ENCODE data around the gene PACSIN1.

PACSIN1 gene

GRCh38 chr6:34556493-34556892 lies 90.6 kb downstream of the PACSIN1 start:
- ATAC-seq (replicated peaks) (no peak), DNase-seq (no peak)
- Mint-ChIP-seq H3K4me3 (no peak overlapping the region), H3K4me1 (ENCODE audit: low read depth in 2 of 2) (peaks cover 4 to 6% of the 10 kb centered on the region in 2 donors), H3K36me3 (ENCODE audit: insufficient read depth) (peaks cover 7% of the 10 kb centered on the region), H3K27me3 (peaks cover 0 to 22% of the 10 kb centered on the region in 2 donors), H3K9me3 (no peaks in the 10 kb centered on the region), H3K27ac (no peak overlapping the region)

GRCh38 chr6:34557228-34557627 lies 91.4 kb downstream of the PACSIN1 start:
- no peak for DNase-seq
- H3K27me3 Mint-ChIP-seq = peaks cover 0 to 15% of the 10 kb centered on the region in 2 donors
- peaks cover 8% of the 10 kb centered on the region for H3K36me3 Mint-ChIP-seq (ENCODE audit: insufficient read depth)
- H3K4me3 Mint-ChIP-seq = no peak overlapping the region
- no peak overlapping the region for H3K27ac Mint-ChIP-seq
- peaks cover 3 to 4% of the 10 kb centered on the region in 2 donors for H3K4me1 Mint-ChIP-seq (ENCODE audit: low read depth in 2 of 2)
- no peaks in the 10 kb centered on the region for H3K9me3 Mint-ChIP-seq
- ATAC-seq (replicated peaks) = no peak

- Mint-ChIP-seq H3K27ac (no peak overlapping the region), H3K36me3 (ENCODE audit: insufficient read depth) (peaks cover 6% of the 10 kb centered on the region), H3K4me1 (ENCODE audit: low read depth in 2 of 2) (peaks cover 3 to 4% of the 10 kb centered on the region in 2 donors), H3K9me3 (no peaks in the 10 kb centered on the region), H3K4me3 (no peak overlapping the region), H3K27me3 (peaks cover 1 to 14% of the 10 kb centered on the region in 2 donors)
- no peak for DNase-seq
- no peak for ATAC-seq (replicated peaks)
Observed at GRCh38 chr6:34558172-34558714, 92.4 kb downstream of the PACSIN1 start.

GRCh38 chr6:34559651-34560365 lies 93.9 kb downstream of the PACSIN1 start:
- Mint-ChIP-seq H3K9me3 (no peaks in the 10 kb centered on the region), H3K36me3 (ENCODE audit: insufficient read depth) (peaks cover 6% of the 10 kb centered on the region), H3K27me3 (peaks cover 5 to 22% of the 10 kb centered on the region in 2 donors), H3K4me1 (ENCODE audit: low read depth in 2 of 2) (no peaks in the 10 kb centered on the region), H3K4me3 (no peak overlapping the region), H3K27ac (peak overlapping the region in 1 of 2 donors; percentile 22)
- DNase-seq = no peak
- ATAC-seq (replicated peaks) = no peak

- no peak for DNase-seq
- Mint-ChIP-seq H3K4me3 (no peak overlapping the region), H3K4me1 (ENCODE audit: low read depth in 2 of 2) (no peaks in the 10 kb centered on the region), H3K9me3 (no peaks in the 10 kb centered on the region), H3K27me3 (peaks cover 6 to 24% of the 10 kb centered on the region in 2 donors), H3K36me3 (ENCODE audit: insufficient read depth) (peaks cover 6% of the 10 kb centered on the region), H3K27ac (no peak overlapping the region)
- ATAC-seq (replicated peaks) = no peak
Observed at GRCh38 chr6:34560366-34561226, 94.7 kb downstream of the PACSIN1 start.

GRCh38 chr6:34561227-34561530 lies 95.3 kb downstream of the PACSIN1 start:
- H3K27ac Mint-ChIP-seq = no peak overlapping the region
- ATAC-seq (replicated peaks) (no peak), DNase-seq (no peak)
- H3K9me3 Mint-ChIP-seq = no peaks in the 10 kb centered on the region
- peaks cover 6% of the 10 kb centered on the region for H3K36me3 Mint-ChIP-seq (ENCODE audit: insufficient read depth)
- no peaks in the 10 kb centered on the region for H3K4me1 Mint-ChIP-seq (ENCODE audit: low read depth in 2 of 2)
- H3K4me3 Mint-ChIP-seq = no peak overlapping the region
- peaks cover 12 to 30% of the 10 kb centered on the region in 2 donors for H3K27me3 Mint-ChIP-seq

- DNase-seq (no peak), ATAC-seq (replicated peaks) (no peak)
- Mint-ChIP-seq H3K36me3 (ENCODE audit: insufficient read depth) (peaks cover 6% of the 10 kb centered on the region), H3K9me3 (no peaks in the 10 kb centered on the region), H3K27me3 (peaks cover 18 to 33% of the 10 kb centered on the region in 2 donors), H3K4me1 (ENCODE audit: low read depth in 2 of 2) (no peaks in the 10 kb centered on the region), H3K27ac (no peak overlapping the region), H3K4me3 (no peak overlapping the region)
Observed at GRCh38 chr6:34562350-34562749, 96.5 kb downstream of the PACSIN1 start.

- H3K9me3 Mint-ChIP-seq = no peaks in the 10 kb centered on the region
- peaks cover 22 to 37% of the 10 kb centered on the region in 2 donors for H3K27me3 Mint-ChIP-seq
- H3K4me3 Mint-ChIP-seq = no peak overlapping the region
- no peak overlapping the region for H3K27ac Mint-ChIP-seq
- H3K36me3 Mint-ChIP-seq (ENCODE audit: insufficient read depth) = peaks cover 6% of the 10 kb centered on the region
- no peak for ATAC-seq (replicated peaks)
- H3K4me1 Mint-ChIP-seq (ENCODE audit: low read depth in 2 of 2) = no peaks in the 10 kb centered on the region
- no peak for DNase-seq
Observed at GRCh38 chr6:34562861-34563512, 97.1 kb downstream of the PACSIN1 start.

- H3K4me1 Mint-ChIP-seq (ENCODE audit: low read depth in 2 of 2) = no peaks in the 10 kb centered on the region
- no peak overlapping the region for H3K4me3 Mint-ChIP-seq
Observed at GRCh38 chr6:34563513-34563870, 97.6 kb downstream of the PACSIN1 start.

GRCh38 chr6:34564181-34564580 lies 98.3 kb downstream of the PACSIN1 start:
- Mint-ChIP-seq H3K36me3 (ENCODE audit: insufficient read depth) (peaks cover 11% of the 10 kb centered on the region), H3K9me3 (no peaks in the 10 kb centered on the region), H3K27ac (no peak overlapping the region), H3K4me1 (ENCODE audit: low read depth in 2 of 2) (no peaks in the 10 kb centered on the region), H3K4me3 (no peak overlapping the region), H3K27me3 (peaks cover 27 to 49% of the 10 kb centered on the region in 2 donors)
- DNase-seq (no peak), ATAC-seq (replicated peaks) (no peak)

More at GRCh38 chr6:34563513-34563870, 97.6 kb downstream of the PACSIN1 start:
- Mint-ChIP-seq H3K9me3 (no peaks in the 10 kb centered on the region), H3K36me3 (ENCODE audit: insufficient read depth) (peaks cover 10% of the 10 kb centered on the region), H3K27ac (no peak overlapping the region), H3K27me3 (peaks cover 27 to 42% of the 10 kb centered on the region in 2 donors)
- DNase-seq = no peak
- ATAC-seq (replicated peaks) = no peak

GRCh38 chr6:34565722-34566137 lies 99.9 kb downstream of the PACSIN1 start:
- Mint-ChIP-seq H3K27ac (no peak overlapping the region), H3K4me3 (no peak overlapping the region), H3K4me1 (ENCODE audit: low read depth in 2 of 2) (peaks cover 0 to 5% of the 10 kb centered on the region in 2 donors), H3K9me3 (no peaks in the 10 kb centered on the region), H3K27me3 (peaks cover 31 to 57% of the 10 kb centered on the region in 2 donors), H3K36me3 (ENCODE audit: insufficient read depth) (peaks cover 11% of the 10 kb centered on the region)
- DNase-seq (no peak), ATAC-seq (replicated peaks) (no peak)

GRCh38 chr6:34566830-34567546 lies 101.1 kb downstream of the PACSIN1 start:
- DNase-seq = no peak
- Mint-ChIP-seq H3K9me3 (no peaks in the 10 kb centered on the region), H3K4me3 (no peak overlapping the region), H3K4me1 (ENCODE audit: low read depth in 2 of 2) (peaks cover 0 to 5% of the 10 kb centered on the region in 2 donors), H3K27ac (no peak overlapping the region), H3K36me3 (ENCODE audit: insufficient read depth) (peaks cover 14% of the 10 kb centered on the region), H3K27me3 (peaks cover 33 to 69% of the 10 kb centered on the region in 2 donors)
- ATAC-seq (replicated peaks) = no peak

All from effector memory CD8-positive, alpha-beta T cell (primary cell).